Lung (tissue), 12 donors: ENCODE measurements around the gene FSD2. TPM values are rescaled to one million over a fixed set of nuclear protein-coding genes. Genes with fewer than 3 reads are reported as not detected.
A peak's percentile ranks its signal among the peaks of the same experiment; 100 is the strongest.

ENCODE experiments used
- ATAC-seq: fragments of 200-7000 bp; cut with Tn5 transposase; one replicate; pipeline ENCODE4 v1.9.1; 2020; ENCODE audit warnings: moderate number of reproducible peaks; ENCODE audit not compliant: insufficient read depth, low FRiP score
- DNase-seq, 3 donors: peaks; one replicate each; pipeline ENCODE4 v3.0.0-alpha.2; 2013 to 2017
- H3K27ac ChIP-seq, 2 donors: one replicate each; pipeline ENCODE4 v1.5.1; 2013; ENCODE audit warnings: mild to moderate bottlenecking in 2 of 2, moderate library complexity in 2 of 2, control low read depth in 1 of 2, inconsistent platforms in 1 of 2, low read depth in 1 of 2, low read length in 1 of 2
- H3K27me3 ChIP-seq, 3 donors: one replicate each; pipeline ENCODE4 v1.5.1; 2013; ENCODE audit warnings: low read length in 2 of 3; ENCODE audit not compliant: control insufficient read depth in 3 of 3, insufficient read depth in 3 of 3
- H3K36me3 ChIP-seq, 4 donors: one replicate each; pipeline ENCODE4 v1.5.1; 2013; ENCODE audit warnings: low read length in 4 of 4, mild to moderate bottlenecking in 1 of 4, moderate library complexity in 1 of 4; ENCODE audit not compliant: control insufficient read depth in 4 of 4, insufficient read depth in 4 of 4
- H3K4me1 ChIP-seq, 5 donors: one replicate each; pipeline ENCODE4 v1.5.1; 2013; ENCODE audit warnings: low read length in 5 of 5, mild to moderate bottlenecking in 2 of 5, moderate library complexity in 1 of 5; ENCODE audit not compliant: control insufficient read depth in 5 of 5, insufficient read depth in 5 of 5
- H3K4me3 ChIP-seq: one replicate; pipeline ENCODE4 v1.5.1; 2013; ENCODE audit warnings: mild to moderate bottlenecking, control low read depth, moderate library complexity
- H3K9ac ChIP-seq, 2 donors: one replicate each; pipeline ENCODE4 v1.5.1; 2013; ENCODE audit warnings: low read length in 2 of 2, control low read depth in 1 of 2; ENCODE audit not compliant: insufficient read depth in 1 of 2
- H3K9me3 ChIP-seq, 4 donors: one replicate each; pipeline ENCODE4 v1.5.1; 2013; ENCODE audit warnings: low read length in 3 of 4, mild to moderate bottlenecking in 1 of 4, moderate library complexity in 1 of 4; ENCODE audit not compliant: control insufficient read depth in 4 of 4, insufficient read depth in 3 of 4
- CTCF ChIP-seq: IDR thresholded peaks from 2 replicates; pipeline ENCODE4 v1.5.1; 2012; ENCODE audit warnings: mild to moderate bottlenecking; ENCODE audit errors: control extremely low read depth, extremely low read depth
- WGBS, 2 donors: extraction: QIAGEN DNeasy Blood & Tissue Kit; methylation state at CpG; one replicate each; pipeline ENCODE4 v1.1.7; 2013; 5-methylcytosine and 5-hydroxymethylcytosine counted together
- polyA plus RNA-seq, 2 donors: library from polyadenylated mRNA; stranded (reverse); fragments of 200-250 nt; gene quantifications; one replicate each; pipeline ENCODE4 v1.2.1, GENCODE V29; 2013
- total RNA-seq, 2 donors: library from RNA; depleted of rRNA in 1 of 2; stranded (reverse); fragments of >200 nt in 1 of 2; gene quantifications; one replicate each; pipeline ENCODE4 v1.2.1, GENCODE V29; 2014 to 2021
- donor health status: control.
- donor health status: control.
- donor health status: Bipolar disorder and iron deficiency.
- donor health status: healthy.
- donor health status: DM: yes; HTN: yes; CAD: no.

FSD2 gene
- total and polyA plus RNA-seq, 4 donors = 0.06 to 0.08 TPM; not detected in 2

- Histone ChIP-seq H3K4me1 (peaks cover 0 to 11% (median 3%) of the 10 kb centered on the region in 5 donors), H3K9me3 (peaks cover 0 to 3% (median 0%) of the 10 kb centered on the region in 4 donors), H3K36me3 (no peaks in the 10 kb centered on the region), H3K27ac (no peak overlapping the region), H3K4me3 (no peak overlapping the region), H3K9ac (no peak overlapping the region), H3K27me3 (peaks cover 0 to 6% (median 0%) of the 10 kb centered on the region in 3 donors)
- no peak for ATAC-seq
- no peak for DNase-seq
- TF ChIP-seq CTCF = no peak
- WGBS, 2 donors = 97% methylated on average over 26 of the region's 26 CpGs
These were observed 94.9 kb downstream of the FSD2 start for GRCh38 chr15:82710926-82711490.

GRCh38 chr15:82710208-82710555 lies 95.7 kb downstream of the FSD2 start:
- peak; percentile 1 for ATAC-seq
- DNase-seq = no peak
- peaks cover 0 to 11% (median 3%) of the 10 kb centered on the region in 5 donors for H3K4me1 ChIP-seq
- 13 to 15% methylated on average over 13 to 14 of the region's 14 CpGs for WGBS, 2 donors
- no peak overlapping the region for H3K9ac ChIP-seq
- no peaks in the 10 kb centered on the region for H3K36me3 ChIP-seq
- TF ChIP-seq CTCF = no peak
- peaks cover 0 to 3% (median 0%) of the 10 kb centered on the region in 4 donors for H3K9me3 ChIP-seq
- peaks cover 0 to 8% (median 0%) of the 10 kb centered on the region in 3 donors for H3K27me3 ChIP-seq
- no peak overlapping the region for H3K27ac ChIP-seq
- peak overlapping the region; percentile 60 for H3K4me3 ChIP-seq

- WGBS, 2 donors = 1 to 2% methylated on average over 69 to 95 of the region's 95 CpGs
- H3K36me3 ChIP-seq = no peaks in the 10 kb centered on the region
- H3K4me1 ChIP-seq = peaks cover 0 to 11% (median 3%) of the 10 kb centered on the region in 5 donors
- peak; percentile 71 to 80 (median 77) for DNase-seq
- TF ChIP-seq CTCF = no peak
- peaks cover 0 to 3% (median 0%) of the 10 kb centered on the region in 4 donors for H3K9me3 ChIP-seq
- peak; percentile 95 for ATAC-seq
- no peak within 1 kb of the TSS for H3K27ac ChIP-seq
- no peak within 1 kb of the TSS for H3K9ac ChIP-seq
- H3K4me3 ChIP-seq = peak within 1 kb of the TSS; percentile 60
- peaks cover 0 to 8% (median 0%) of the 10 kb centered on the region in 3 donors for H3K27me3 ChIP-seq
These were observed 96.3 kb downstream of the FSD2 start, which contains the start of gene AP3B2 for GRCh38 chr15:82709421-82710207. TSS of gene AP3B2 (minus strand) at chr15:82709875. CDS start at chr15:82709706, 169 bp downstream.
